GM18508 (cell line): ENCODE results near the gene MAFF.

Experiments
- ATAC-seq: cut with Tn5 transposase; IDR thresholded peaks from one replicate; pipeline ENCODE4 v1.9.1; 2021; ENCODE audit warnings: moderate number of reproducible peaks; ENCODE audit not compliant: insufficient read depth, unreplicated experiment

The MAFF gene

GRCh38 chr22:38203090-38203810 is 1.5 kb downstream of the MAFF start:
- ATAC-seq = no peak

GRCh38 chr22:38203855-38204514 is 2.2 kb downstream of the MAFF start:
- no peak for ATAC-seq

GRCh38 chr22:38204784-38205183 is 3.0 kb downstream of the MAFF start:
- ATAC-seq = no peak

GRCh38 chr22:38205261-38206128 is 3.7 kb downstream of the MAFF start:
- ATAC-seq = no peak

GRCh38 chr22:38207898-38208432 is 6.2 kb downstream of the MAFF start:
- ATAC-seq = no peak

- no peak for ATAC-seq
These were observed 6.8 kb downstream of the MAFF start for GRCh38 chr22:38208551-38208968.

GRCh38 chr22:38211556-38211955 is 9.8 kb downstream of the MAFF start:
- ATAC-seq = no peak

- no peak for ATAC-seq
These were observed 10.6 kb downstream of the MAFF start for GRCh38 chr22:38212442-38212841.

GRCh38 chr22:38213319-38213989 is 11.7 kb downstream of the MAFF start:
- no peak for ATAC-seq

- no peak for ATAC-seq
These were observed 12.2 kb downstream of the MAFF start for GRCh38 chr22:38213990-38214301.

GRCh38 chr22:38214302-38215056 is 12.7 kb downstream of the MAFF start:
- ATAC-seq = no peak

GRCh38 chr22:38215156-38216038 is 13.6 kb downstream of the MAFF start:
- ATAC-seq = no peak

GRCh38 chr22:38218661-38219622 is 17.1 kb downstream of the MAFF start:
- no peak for ATAC-seq

- no peak for ATAC-seq
These were observed 17.8 kb downstream of the MAFF start for GRCh38 chr22:38219632-38220031.

GRCh38 chr22:38220163-38220562 is 18.4 kb downstream of the MAFF start:
- ATAC-seq = no peak

- no peak for ATAC-seq
These were observed 19.0 kb downstream of the MAFF start for GRCh38 chr22:38220653-38221386.

GRCh38 chr22:38221407-38221806 is 19.6 kb downstream of the MAFF start:
- ATAC-seq = no peak
